ENCODE measurements around the gene ANKRD17. TPM values are rescaled to one million over a fixed set of nuclear protein-coding genes. Genes with fewer than 3 reads are reported as not detected.
"Not testable (repeated sequence)": the region's sequence is repeated elsewhere in the genome, so short reads cannot be mapped to it uniquely, and the experiment has no call there.

ANKRD17 gene
- total RNA-seq, 2 experiments from 2014 or later: 43.2 to 44.7 TPM

DNA sequence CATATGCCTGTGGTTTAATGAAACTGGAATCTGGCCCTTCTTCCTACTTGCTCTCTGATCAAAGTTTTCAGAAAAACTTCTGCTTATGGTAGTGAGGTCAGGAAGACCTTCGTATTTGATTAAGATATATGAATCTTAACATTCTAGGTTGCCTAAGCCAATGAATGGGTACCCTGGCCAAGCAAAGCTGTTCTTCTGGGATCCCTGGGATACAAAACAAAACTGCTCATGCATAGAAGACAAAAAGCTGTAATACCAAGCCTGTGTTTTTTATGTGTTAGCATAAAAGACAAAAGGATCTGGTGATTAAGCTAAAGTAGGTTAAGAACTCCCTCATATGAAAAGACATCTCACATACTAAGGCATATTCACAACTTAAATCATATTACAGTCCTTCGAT lies 21.6 kb downstream of the ANKRD17 start:
- H3K4me1 Mint-ChIP-seq (ENCODE audit: low read depth): peaks cover 33% of the 10 kb centered on the region
- peak overlapping the region; percentile 24 for H3K27ac Mint-ChIP-seq
- no peak for DNase-seq
- H3K27me3 Mint-ChIP-seq: no peaks in the 10 kb centered on the region
- ChIA-PET CTCF (interaction anchor here (1.6 to 1.9 kb wide), 2 partner anchors 18 to 20 kb away, joined by 4 to 7 read pairs; no protein-coding TSS in a partner anchor), POLR2A (no interaction called here)
- H3K36me3 Mint-ChIP-seq: peaks cover 34% of the 10 kb centered on the region
- intact Hi-C loops (cut with micrococcal nuclease): no loop called here
- H3K4me3 Mint-ChIP-seq: no peak overlapping the region
- H3K9me3 Mint-ChIP-seq: no peaks in the 10 kb centered on the region

DNA sequence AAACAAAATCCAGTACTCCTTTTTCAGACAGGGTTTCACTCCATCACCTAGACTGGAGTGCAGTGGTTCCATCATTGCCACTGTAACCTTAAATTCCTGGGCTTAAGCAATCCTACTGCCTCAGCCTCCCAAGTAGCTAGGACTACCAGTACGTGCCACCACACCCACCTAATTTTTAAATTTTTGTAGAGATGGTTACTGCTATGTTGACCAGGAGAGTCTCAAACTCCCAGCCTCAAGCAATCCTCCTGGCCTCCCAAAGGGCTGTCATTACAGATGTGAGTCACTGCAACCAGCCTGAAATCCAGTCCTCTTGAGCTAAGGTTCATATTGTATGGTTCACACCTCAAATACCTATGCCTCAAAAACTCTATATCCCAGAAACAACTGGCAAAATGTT lies 22.4 kb downstream of the ANKRD17 start:
- no peak overlapping the region for H3K27ac Mint-ChIP-seq
- no peak overlapping the region for H3K4me3 Mint-ChIP-seq
- DNase-seq: no peak
- H3K4me1 Mint-ChIP-seq (ENCODE audit: low read depth): peaks cover 37% of the 10 kb centered on the region
- no peaks in the 10 kb centered on the region for H3K9me3 Mint-ChIP-seq
- H3K27me3 Mint-ChIP-seq: no peaks in the 10 kb centered on the region
- peaks cover 39% of the 10 kb centered on the region for H3K36me3 Mint-ChIP-seq
- CTCF ChIA-PET: interaction anchor here (1.2 to 1.9 kb wide), 3 partner anchors 19 to 40 kb away, joined by 3 to 7 read pairs (median 4); no protein-coding TSS in a partner anchor
- POLR2A ChIA-PET: no interaction called here
- intact Hi-C loops (cut with micrococcal nuclease): no loop called here

DNA sequence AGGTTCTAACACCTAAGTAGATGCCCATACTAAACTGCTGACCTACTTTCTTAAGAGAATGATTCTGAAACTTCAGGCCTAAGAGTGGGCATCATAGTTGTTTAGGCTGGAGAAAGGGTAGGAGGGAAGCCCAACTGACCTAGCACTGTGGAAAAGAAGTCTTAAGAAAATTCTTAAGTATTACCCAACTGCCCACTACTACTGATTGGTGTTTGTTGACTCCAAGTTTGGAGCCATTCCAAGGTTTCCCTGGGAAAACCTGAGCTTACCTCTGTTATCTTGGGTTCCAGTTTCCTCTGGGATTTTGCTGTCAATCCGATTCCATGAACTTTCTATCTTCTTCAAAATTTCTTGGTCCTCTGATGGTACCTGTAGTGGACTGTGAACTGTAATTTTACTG lies 23.9 kb downstream of the ANKRD17 start:
- intact Hi-C loops (cut with micrococcal nuclease): no loop called here
- DNase-seq: no peak
- ChIA-PET POLR2A (no interaction called here), CTCF (interaction anchor here (1.3 kb wide), 1 partner anchor 22 kb away, joined by 3 read pairs; no protein-coding TSS in a partner anchor)
- H3K27me3 Mint-ChIP-seq: no peaks in the 10 kb centered on the region
- no peak overlapping the region for H3K27ac Mint-ChIP-seq
- H3K36me3 Mint-ChIP-seq: peaks cover 41% of the 10 kb centered on the region
- no peaks in the 10 kb centered on the region for H3K9me3 Mint-ChIP-seq
- H3K4me3 Mint-ChIP-seq: no peak overlapping the region
- H3K4me1 Mint-ChIP-seq (ENCODE audit: low read depth): peaks cover 36% of the 10 kb centered on the region

DNA sequence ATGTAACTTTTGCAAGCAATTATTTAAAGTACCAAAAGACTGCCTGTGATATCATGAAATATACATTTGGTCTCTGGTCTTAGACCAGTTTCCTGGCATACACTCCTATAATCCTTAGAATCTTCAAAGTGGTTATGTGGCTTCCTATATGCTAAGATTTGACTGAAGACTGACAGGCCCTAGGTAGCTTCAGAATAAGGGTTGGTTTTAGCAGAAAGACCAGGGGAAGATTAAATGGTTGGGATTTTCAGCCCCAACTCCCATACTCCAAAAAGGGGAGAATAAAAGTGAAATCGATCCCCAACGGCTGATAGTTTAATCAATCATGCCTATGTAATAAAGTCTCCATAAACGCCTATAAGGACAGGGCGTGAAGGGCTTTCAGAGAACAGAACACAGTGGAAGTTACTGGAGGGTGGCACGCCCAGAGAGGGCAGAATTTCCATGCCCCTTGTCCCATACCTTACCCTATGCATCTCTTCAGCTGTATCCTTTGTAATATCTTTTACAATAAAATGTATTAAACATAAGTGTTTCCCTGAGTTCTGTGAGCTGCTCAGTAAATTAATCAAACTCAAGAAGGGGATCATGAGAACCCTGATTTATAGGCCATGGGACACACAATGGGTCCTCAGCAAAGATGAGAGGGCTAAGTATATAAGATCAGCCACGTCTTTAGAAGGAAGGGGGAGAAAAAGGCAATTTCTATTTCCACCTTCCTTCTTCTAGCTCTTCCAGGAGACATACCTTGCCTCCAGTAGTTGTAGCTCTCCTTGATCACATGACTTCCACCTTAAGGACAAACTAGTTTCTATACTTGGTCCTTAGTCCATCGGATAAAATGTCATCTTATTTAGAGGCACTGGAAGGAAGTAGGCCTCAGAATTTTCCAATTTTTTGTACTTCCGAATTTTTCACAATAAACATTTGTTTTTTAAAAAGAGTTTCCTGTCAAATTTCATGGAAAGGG lies 26.8 kb downstream of the ANKRD17 start:
- Mint-ChIP-seq H3K9me3 (no peaks in the 10 kb centered on the region), H3K4me3 (no peak overlapping the region), H3K27ac (no peak overlapping the region), H3K4me1 (ENCODE audit: low read depth) (peaks cover 18% of the 10 kb centered on the region), H3K36me3 (peaks cover 43% of the 10 kb centered on the region), H3K27me3 (no peaks in the 10 kb centered on the region)
- intact Hi-C loops (cut with micrococcal nuclease): no loop called here
- POLR2A ChIA-PET: interaction anchor here (0.9 kb wide), 1 partner anchor 20 kb away, joined by 3 read pairs; no protein-coding TSS in a partner anchor
- DNase-seq: no peak
- CTCF ChIA-PET: no interaction called here

DNA sequence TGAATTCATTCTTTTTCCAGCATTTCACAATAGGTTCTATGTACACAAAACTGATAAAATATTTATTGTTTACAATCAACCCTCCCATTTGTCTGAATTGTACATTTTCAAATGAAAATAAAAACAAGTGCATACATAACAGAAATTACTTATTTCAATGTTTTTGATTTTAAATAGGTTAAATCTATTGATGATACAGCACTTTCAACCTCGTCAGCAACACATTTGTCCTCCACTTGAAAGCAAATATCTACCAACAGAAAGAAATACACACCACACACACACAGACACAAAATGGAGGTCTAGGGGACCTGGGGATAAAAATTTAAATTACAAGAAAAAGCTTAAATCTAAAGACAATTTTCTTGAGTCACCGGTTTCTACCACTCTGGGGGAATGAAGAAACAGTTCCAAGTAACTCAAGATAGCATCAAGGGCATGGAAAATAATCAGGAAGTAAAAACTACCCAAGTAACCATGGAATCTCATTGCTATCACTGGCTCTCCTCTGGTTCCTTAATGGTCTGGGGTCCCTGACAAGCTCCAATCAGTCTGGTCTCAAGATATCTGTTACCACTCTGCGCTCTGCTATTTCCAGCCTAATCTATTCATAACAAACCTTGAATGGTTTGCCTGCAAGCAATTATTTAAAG lies 27.6 kb downstream of the ANKRD17 start:
- ChIA-PET POLR2A (interaction anchor here (0.9 kb wide), 1 partner anchor 19 kb away, joined by 3 read pairs; no protein-coding TSS in a partner anchor), CTCF (no interaction called here)
- Mint-ChIP-seq H3K27ac (no peak overlapping the region), H3K36me3 (peaks cover 40% of the 10 kb centered on the region), H3K4me1 (ENCODE audit: low read depth) (peaks cover 16% of the 10 kb centered on the region), H3K9me3 (no peaks in the 10 kb centered on the region), H3K27me3 (no peaks in the 10 kb centered on the region), H3K4me3 (no peak overlapping the region)
- DNase-seq: no peak
- intact Hi-C loops (cut with micrococcal nuclease): no loop called here

DNA sequence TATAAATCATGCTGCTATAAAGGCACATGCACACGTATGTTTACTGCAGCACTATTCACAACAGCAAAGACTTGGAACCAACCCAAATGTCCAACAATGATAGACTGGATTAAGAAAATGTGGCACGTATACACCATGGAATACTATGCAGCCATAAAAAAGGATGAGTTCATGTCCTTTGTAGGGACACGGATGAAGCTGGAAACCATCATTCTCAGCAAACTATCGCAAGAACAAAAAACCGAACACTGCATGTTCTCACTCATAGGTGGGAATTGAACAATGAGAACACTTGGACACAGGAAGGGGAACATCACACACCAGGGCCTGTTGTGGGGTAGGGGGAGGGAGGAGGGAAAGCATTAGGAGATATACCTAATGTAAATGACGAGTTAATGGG lies 29.8 kb downstream of the ANKRD17 start:
- H3K4me3 Mint-ChIP-seq; intact Hi-C loops (cut with micrococcal nuclease); H3K27ac Mint-ChIP-seq; CTCF ChIA-PET; DNase-seq; H3K9me3 Mint-ChIP-seq; H3K27me3 Mint-ChIP-seq; POLR2A ChIA-PET: not testable (repeated sequence)
- Mint-ChIP-seq H3K4me1 (ENCODE audit: low read depth) (peaks cover 26% of the 10 kb centered on the region), H3K36me3 (peaks cover 24% of the 10 kb centered on the region)

DNA sequence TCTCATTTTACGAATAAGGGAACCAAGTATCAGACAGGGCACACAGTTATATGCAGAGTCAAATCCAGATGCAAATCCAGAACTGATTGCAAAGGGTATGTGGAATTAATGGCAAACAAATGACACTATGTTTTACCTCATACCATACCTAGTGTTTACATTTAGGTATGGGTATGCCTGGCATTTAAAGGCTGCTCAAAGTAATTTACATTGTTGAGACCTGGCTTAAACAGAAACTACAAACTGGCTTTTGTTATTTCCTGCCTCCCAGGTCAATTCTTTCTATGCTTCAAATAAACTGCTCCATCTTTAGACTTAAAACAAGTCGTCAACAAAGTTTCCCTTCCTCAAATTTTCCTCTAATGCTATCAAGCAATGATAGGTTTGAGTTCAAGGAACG lies 33.7 kb downstream of the ANKRD17 start:
- POLR2A ChIA-PET: no interaction called here
- Mint-ChIP-seq H3K9me3 (no peaks in the 10 kb centered on the region), H3K27me3 (no peaks in the 10 kb centered on the region), H3K4me1 (ENCODE audit: low read depth) (peaks cover 22% of the 10 kb centered on the region), H3K4me3 (no peak overlapping the region), H3K27ac (peak overlapping the region; percentile 26), H3K36me3 (peaks cover 8% of the 10 kb centered on the region)
- CTCF ChIA-PET: no interaction called here
- intact Hi-C loops (cut with micrococcal nuclease): loop anchor here (5.0 kb wide), 1 partner anchor 48 kb away; no protein-coding TSS in a partner anchor
- DNase-seq: no peak

DNA sequence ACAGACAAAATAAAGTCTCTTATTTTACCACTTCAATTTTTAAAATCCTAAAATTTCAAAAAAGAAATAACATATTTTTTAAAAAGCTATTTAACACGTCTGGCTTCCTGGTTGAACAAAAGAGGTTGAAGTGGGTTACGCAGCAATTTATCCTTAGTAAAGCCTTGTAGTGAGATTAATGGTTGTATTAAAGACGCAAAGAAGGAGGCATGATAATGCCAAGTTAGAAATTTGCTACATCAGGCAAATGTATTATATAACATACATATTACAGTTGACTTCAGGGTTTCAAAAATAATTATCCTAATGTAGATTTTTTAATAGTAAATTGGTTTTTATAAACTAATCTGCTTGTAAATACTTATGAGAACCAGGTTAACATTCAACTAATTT lies 35.3 kb downstream of the ANKRD17 start:
- no peak for DNase-seq
- Mint-ChIP-seq H3K27me3 (no peaks in the 10 kb centered on the region), H3K4me3 (no peak overlapping the region), H3K27ac (no peak overlapping the region), H3K36me3 (peaks cover 5% of the 10 kb centered on the region), H3K9me3 (no peaks in the 10 kb centered on the region), H3K4me1 (ENCODE audit: low read depth) (peaks cover 30% of the 10 kb centered on the region)
- ChIA-PET CTCF (interaction anchor here (0.5 to 2.8 kb wide), 2 partner anchors 34 to 168 kb away, joined by 3 to 15 read pairs; no protein-coding TSS in a partner anchor), POLR2A (interaction anchor here (0.7 to 1.6 kb wide), 5 partner anchors 11 to 155 kb away, joined by 3 to 7 read pairs (median 5); partner anchors contain the start of gene ANKRD17)
- intact Hi-C loops (cut with micrococcal nuclease): loop anchor here (1.0 to 5.0 kb wide), 3 partner anchors 34 to 155 kb away; no protein-coding TSS in a partner anchor

DNA sequence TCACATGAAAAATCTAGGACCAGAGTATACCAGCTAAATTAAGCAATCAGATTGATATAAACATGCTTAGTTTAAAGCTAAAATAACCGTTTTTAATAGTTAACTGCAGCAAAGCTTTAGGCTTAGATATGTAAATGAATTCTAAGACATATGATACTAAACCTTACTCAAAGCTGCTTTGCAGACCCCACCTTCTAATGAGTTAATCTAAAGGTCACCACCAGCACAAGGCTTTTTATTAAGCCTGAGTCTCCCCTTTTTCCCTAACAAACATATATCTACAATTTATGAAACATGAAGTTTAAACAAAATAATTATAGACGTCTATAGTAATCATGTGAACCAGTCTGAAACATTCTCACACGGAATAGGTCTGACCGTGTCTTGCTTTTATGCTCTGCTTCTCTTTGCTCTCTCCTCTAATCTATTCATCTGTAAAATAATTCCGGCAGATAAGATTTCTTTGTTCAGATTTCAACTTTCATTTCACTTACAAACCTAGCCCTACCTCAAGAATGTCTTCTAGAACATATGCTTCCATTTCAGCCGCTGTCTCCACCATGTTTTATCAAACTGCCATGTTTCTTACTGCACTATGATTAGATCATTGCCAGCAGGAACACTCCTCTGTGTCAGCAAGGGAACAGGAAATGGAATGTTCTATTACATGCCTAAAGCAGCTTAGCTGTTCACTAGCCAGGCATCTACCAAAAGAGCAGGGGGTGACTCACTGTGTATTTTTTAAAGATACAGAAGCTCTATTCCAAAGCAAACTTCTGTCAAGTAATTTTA lies 35.9 kb downstream of the ANKRD17 start:
- Mint-ChIP-seq H3K9me3 (no peaks in the 10 kb centered on the region), H3K4me1 (ENCODE audit: low read depth) (peaks cover 30% of the 10 kb centered on the region), H3K36me3 (peaks cover 6% of the 10 kb centered on the region), H3K4me3 (no peak overlapping the region), H3K27me3 (no peaks in the 10 kb centered on the region), H3K27ac (no peak overlapping the region)
- peak; percentile 57 for DNase-seq
- ChIA-PET POLR2A (interaction anchor here (0.7 to 1.6 kb wide), 5 partner anchors 10 to 155 kb away, joined by 3 to 7 read pairs (median 5); partner anchors contain the start of gene ANKRD17), CTCF (interaction anchor here (0.5 to 2.8 kb wide), 4 partner anchors 28 to 168 kb away, joined by 3 to 15 read pairs (median 4); no protein-coding TSS in a partner anchor)
- intact Hi-C loops (cut with micrococcal nuclease): loop anchor here (1.0 to 5.0 kb wide), 3 partner anchors 35 to 154 kb away; no protein-coding TSS in a partner anchor

DNA sequence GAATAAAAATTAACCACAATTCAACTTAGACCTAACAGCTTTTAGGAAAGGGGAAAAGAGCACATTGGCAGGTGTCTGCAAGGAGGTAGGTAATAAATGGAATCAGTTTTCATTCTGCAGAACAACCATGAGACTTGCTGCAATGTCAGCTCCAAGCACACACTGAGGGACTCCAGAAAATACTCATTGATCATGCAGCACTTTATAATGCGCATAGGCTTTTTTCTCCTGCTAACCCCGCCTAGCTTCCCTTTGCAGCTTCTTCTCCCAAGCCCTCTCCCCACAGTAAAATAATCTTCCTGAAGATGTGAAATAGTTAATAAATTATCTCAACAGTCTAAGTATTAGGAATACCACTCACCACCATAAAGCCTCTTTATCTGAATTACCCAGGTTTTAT lies 36.9 kb downstream of the ANKRD17 start:
- peak overlapping the region; percentile 33 for H3K4me3 Mint-ChIP-seq
- POLR2A ChIA-PET: interaction anchor here (1.3 kb wide), 1 partner anchor 35 kb away, joined by 5 read pairs; no protein-coding TSS in a partner anchor
- intact Hi-C loops (cut with micrococcal nuclease): loop anchor here (5.0 kb wide), 1 partner anchor 44 kb away; no protein-coding TSS in a partner anchor
- CTCF ChIA-PET: interaction anchor here (0.6 to 2.8 kb wide), 3 partner anchors 29 to 61 kb away, joined by 3 to 15 read pairs (median 4); no protein-coding TSS in a partner anchor
- no peak overlapping the region for H3K27ac Mint-ChIP-seq
- no peaks in the 10 kb centered on the region for H3K9me3 Mint-ChIP-seq
- peaks cover 32% of the 10 kb centered on the region for H3K4me1 Mint-ChIP-seq (ENCODE audit: low read depth)
- peaks cover 9% of the 10 kb centered on the region for H3K36me3 Mint-ChIP-seq
- no peaks in the 10 kb centered on the region for H3K27me3 Mint-ChIP-seq
- DNase-seq: no peak

DNA sequence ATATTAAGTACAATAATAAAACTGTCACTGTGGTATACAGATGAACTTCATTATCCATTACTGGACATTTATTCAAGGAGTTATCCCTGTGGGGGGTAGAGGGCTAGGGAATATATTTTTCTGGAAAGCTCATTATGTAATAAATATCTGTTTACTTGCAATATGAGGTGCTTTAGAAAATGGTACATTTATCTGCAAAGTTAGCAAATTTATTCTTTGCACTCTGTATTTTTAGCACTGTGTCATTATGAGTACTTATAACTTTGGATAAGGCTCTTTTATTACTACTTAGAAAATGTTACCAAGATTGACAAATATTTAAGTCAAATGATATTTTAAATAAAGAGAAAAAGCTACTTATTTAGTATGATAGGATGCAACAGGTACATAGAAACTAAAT lies 37.8 kb downstream of the ANKRD17 start:
- Mint-ChIP-seq H3K36me3 (peaks cover 11% of the 10 kb centered on the region), H3K9me3 (no peaks in the 10 kb centered on the region), H3K27me3 (no peaks in the 10 kb centered on the region), H3K27ac (no peak overlapping the region), H3K4me1 (ENCODE audit: low read depth) (peaks cover 32% of the 10 kb centered on the region), H3K4me3 (no peak overlapping the region)
- CTCF ChIA-PET: no interaction called here
- POLR2A ChIA-PET: no interaction called here
- intact Hi-C loops (cut with micrococcal nuclease): loop anchor here (5.0 kb wide), 1 partner anchor 44 kb away; no protein-coding TSS in a partner anchor
- DNase-seq: no peak
